ENCODE data around the gene FREM1. TPM values are rescaled to one million over a fixed set of nuclear protein-coding genes. Genes with fewer than 3 reads are reported as not detected.

FREM1 gene
- total RNA-seq, 4 donors from 2014 or later: 1.1 to 5.8 (median 2.1) TPM

GRCh38 chr9:14945351-14945750, 35.1 kb upstream of the FREM1 start:
- no peaks in the 10 kb centered on the region for H3K9me3 ChIP-seq
- DNase-seq (ENCODE audit: low spot score in 2 of 2): no peak
- H3K27ac ChIP-seq: no peak overlapping the region
- WGBS: 91% methylated on average over 4 of the region's 4 CpGs
- H3K4me3 ChIP-seq: no peak overlapping the region
- H3K27me3 ChIP-seq: no peaks in the 10 kb centered on the region
- H3K36me3 ChIP-seq: no peaks in the 10 kb centered on the region
- H3K4me1 ChIP-seq: no peaks in the 10 kb centered on the region
- TF ChIP-seq CTCF (IDR thresholded peaks at IDR 0.05) (no peak), POLR2AphosphoS5 (IDR thresholded peaks at IDR 0.05) (no peak), POLR2A (IDR thresholded peaks at IDR 0.05) (no peak), EP300 (IDR thresholded peaks at IDR 0.05) (no peak)

DNA sequence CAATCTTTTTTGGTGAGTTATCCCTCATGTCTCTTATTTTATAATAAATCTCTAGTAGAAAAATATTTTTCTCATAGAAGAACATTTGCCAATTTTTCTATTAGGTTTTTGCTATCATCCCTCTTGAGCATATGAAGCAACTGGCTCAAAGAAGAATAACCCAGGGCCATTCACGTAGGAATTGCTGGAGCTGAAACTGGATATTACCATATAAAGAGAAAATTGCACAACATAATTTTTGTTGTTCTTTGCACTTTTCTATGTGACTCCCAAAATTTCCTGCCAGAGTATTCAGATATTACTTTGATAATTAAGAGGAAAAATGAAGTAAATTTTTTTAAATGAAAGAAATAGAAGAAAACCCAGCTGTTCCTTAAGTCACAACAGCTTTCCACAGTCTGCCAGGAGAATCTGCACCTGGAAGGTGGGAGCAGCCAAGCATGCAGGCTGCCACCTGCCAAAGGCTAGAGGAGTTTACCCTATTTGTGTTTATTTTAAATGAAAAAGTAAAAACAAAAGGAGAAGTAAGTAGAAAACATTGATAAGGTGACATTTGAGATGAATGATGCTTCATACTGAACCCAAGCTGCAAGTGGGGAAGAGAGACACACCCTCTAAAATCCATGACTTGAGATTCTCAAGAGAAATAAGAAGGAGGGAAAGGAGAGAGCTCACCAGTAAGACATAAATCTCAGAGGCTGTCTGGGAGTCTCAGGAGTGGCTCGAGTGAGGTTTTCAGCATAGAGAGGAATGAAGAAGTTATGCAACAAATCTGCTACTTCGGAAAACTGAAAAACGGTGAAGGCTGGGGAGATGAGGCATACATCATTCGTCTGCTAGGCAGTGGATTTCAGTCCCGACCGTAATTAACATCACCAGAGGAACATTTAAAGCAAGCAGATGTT, 31.5 kb upstream of the FREM1 start:
- DNase-seq (ENCODE audit: low spot score in 2 of 2): no peak
- TF ChIP-seq CTCF (IDR thresholded peaks at IDR 0.05) (no peak), EP300 (IDR thresholded peaks at IDR 0.05) (no peak), POLR2AphosphoS5 (IDR thresholded peaks at IDR 0.05) (no peak), POLR2A (IDR thresholded peaks at IDR 0.05) (no peak)
- H3K27me3 ChIP-seq: no peaks in the 10 kb centered on the region
- H3K4me1 ChIP-seq: no peaks in the 10 kb centered on the region
- H3K4me3 ChIP-seq: no peak overlapping the region
- H3K9me3 ChIP-seq: no peaks in the 10 kb centered on the region
- H3K27ac ChIP-seq: no peak overlapping the region
- 22% methylated on average over 7 of the region's 7 CpGs for WGBS
- no peaks in the 10 kb centered on the region for H3K36me3 ChIP-seq

- Histone ChIP-seq H3K4me3 (no peak overlapping the region), H3K27me3 (no peaks in the 10 kb centered on the region), H3K9me3 (no peaks in the 10 kb centered on the region), H3K27ac (no peak overlapping the region), H3K4me1 (no peaks in the 10 kb centered on the region), H3K36me3 (no peaks in the 10 kb centered on the region)
- no peak for TF ChIP-seq POLR2AphosphoS5 (IDR thresholded peaks at IDR 0.05)
- TF ChIP-seq POLR2A (IDR thresholded peaks at IDR 0.05): no peak
- TF ChIP-seq EP300 (IDR thresholded peaks at IDR 0.05): no peak
- TF ChIP-seq CTCF (IDR thresholded peaks at IDR 0.05): no peak
- DNase-seq (ENCODE audit: low spot score in 2 of 2): no peak
- 84% methylated on average over 4 of the region's 4 CpGs for WGBS
Measured at GRCh38 chr9:14939378-14939777, 29.1 kb upstream of the FREM1 start.

DNA sequence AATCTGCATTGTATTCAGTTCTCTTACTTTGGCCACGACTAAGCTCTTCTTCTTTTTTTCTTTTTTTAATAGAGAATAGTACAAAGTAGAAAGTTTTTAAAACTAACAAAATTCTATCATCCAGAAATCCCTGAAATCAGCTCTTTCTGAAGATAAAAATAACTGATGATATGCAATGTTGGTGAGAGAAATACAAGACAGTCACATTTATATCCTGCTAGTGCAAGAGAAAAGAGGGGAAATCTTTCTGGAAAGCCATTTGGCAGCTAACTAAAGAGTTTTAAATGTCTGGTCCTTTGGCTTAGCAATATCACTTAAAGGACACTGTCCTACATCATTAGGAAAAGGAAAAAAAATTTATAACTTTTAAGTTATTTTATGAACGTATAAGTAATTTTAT, 27.0 kb upstream of the FREM1 start:
- H3K27me3 ChIP-seq: no peaks in the 10 kb centered on the region
- no peaks in the 10 kb centered on the region for H3K4me1 ChIP-seq
- TF ChIP-seq POLR2AphosphoS5 (IDR thresholded peaks at IDR 0.05): no peak
- no peak for TF ChIP-seq CTCF (IDR thresholded peaks at IDR 0.05)
- no peak for TF ChIP-seq POLR2A (IDR thresholded peaks at IDR 0.05)
- no peak for TF ChIP-seq EP300 (IDR thresholded peaks at IDR 0.05)
- H3K4me3 ChIP-seq: no peak overlapping the region
- no peaks in the 10 kb centered on the region for H3K36me3 ChIP-seq
- H3K27ac ChIP-seq: no peak overlapping the region
- WGBS: 74% methylated on average over 2 of the region's 2 CpGs
- no peak for DNase-seq (ENCODE audit: low spot score in 2 of 2)
- H3K9me3 ChIP-seq: no peaks in the 10 kb centered on the region

- TF ChIP-seq EP300 (IDR thresholded peaks at IDR 0.05): no peak
- TF ChIP-seq CTCF (IDR thresholded peaks at IDR 0.05): no peak
- no peak for TF ChIP-seq POLR2A (IDR thresholded peaks at IDR 0.05)
- no peak for TF ChIP-seq POLR2AphosphoS5 (IDR thresholded peaks at IDR 0.05)
- Histone ChIP-seq H3K4me3 (no peak overlapping the region), H3K27ac (no peak overlapping the region), H3K27me3 (no peaks in the 10 kb centered on the region), H3K4me1 (no peaks in the 10 kb centered on the region), H3K9me3 (no peaks in the 10 kb centered on the region), H3K36me3 (no peaks in the 10 kb centered on the region)
- no peak for DNase-seq (ENCODE audit: low spot score in 2 of 2)
- WGBS: 80% methylated on average over 4 of the region's 4 CpGs
Measured at GRCh38 chr9:14936491-14936890, 26.3 kb upstream of the FREM1 start.
